ENCODE data around the gene PCBP2. TPM values are rescaled to one million over a fixed set of nuclear protein-coding genes. Genes with fewer than 3 reads are reported as not detected.

PCBP2 gene
- total RNA-seq, 8 experiments from 2014 or later: 188 to 782 (median 284) TPM

- 0 to 50% (median 24%) methylated on average over 1 to 8 of the region's 11 CpGs for WGBS, 10 experiments
- in situ Hi-C loops (cut with MboI; ENCODE audit: low pct_unique_long_range_greater_than_20kb in 2 of 9, low sequenced_read_pairs in 9 of 9, unreplicated experiment in 9 of 9): no loop called here
Observed at GRCh38 chr12:53493610-53494391, 41.9 kb downstream of the PCBP2 start.

GRCh38 chr12:53495903-53496751 lies 44.2 kb downstream of the PCBP2 start:
- Histone ChIP-seq H3K4me1 (replicated peaks in 1 of 2) (peaks cover 26 to 32% of the 10 kb centered on the region in 2 donors), H3K27ac (peak overlapping the region in 1 of 2 donors; percentile 49), H3K4me3 (no peak overlapping the region)
- 0 to 100% (median 33%) methylated on average over 1 to 4 of the region's 5 CpGs; no CpG with 5 or more reads in 3 of the 10 experiments for WGBS, 10 experiments
- peak in 6 of 8 experiments; percentile 5 to 25 (median 15) for ATAC-seq (replicated peaks in 6 of 8)
- in situ Hi-C loops (cut with MboI; ENCODE audit: low pct_unique_long_range_greater_than_20kb in 2 of 9, low sequenced_read_pairs in 9 of 9, unreplicated experiment in 9 of 9): no loop called here

More at GRCh38 chr12:53493610-53494391, 41.9 kb downstream of the PCBP2 start:
- ATAC-seq (replicated peaks in 6 of 8): peak in 2 of 8 experiments; percentile 2 to 4
- Histone ChIP-seq H3K4me3 (peak overlapping the region; percentile 34 to 50 (median 45)), H3K4me1 (replicated peaks in 1 of 2) (peaks cover 26 to 32% of the 10 kb centered on the region in 2 donors), H3K27ac (peak overlapping the region; percentile 79)

DNA sequence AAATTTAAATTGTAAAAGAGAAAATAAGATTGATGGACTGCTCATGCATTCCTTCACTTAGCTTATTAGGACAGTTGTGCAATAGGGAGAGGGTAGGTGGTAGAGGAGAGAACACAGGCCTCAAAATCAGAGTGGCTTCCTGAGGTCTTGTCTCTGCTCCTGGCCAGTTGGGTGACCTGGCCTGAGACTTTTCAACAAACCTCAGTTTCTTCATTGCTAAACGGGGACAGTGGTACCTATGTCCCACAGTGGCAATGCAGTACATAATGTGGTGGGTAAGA lies 44.8 kb downstream of the PCBP2 start:
- H3K4me1 ChIP-seq (replicated peaks in 1 of 2): peaks cover 27 to 34% of the 10 kb centered on the region in 2 donors
- WGBS, 10 experiments: 50 to 83% (median 80%) methylated on average over 1 of the region's 1 CpG; no CpG with 5 or more reads in 7 of the 10 experiments
- H3K27ac ChIP-seq: no peak overlapping the region
- no peak overlapping the region for H3K4me3 ChIP-seq
- no peak for ATAC-seq (replicated peaks in 6 of 8)
- in situ Hi-C loops (cut with MboI; ENCODE audit: low pct_unique_long_range_greater_than_20kb in 2 of 9, low sequenced_read_pairs in 9 of 9, unreplicated experiment in 9 of 9): no loop called here

- in situ Hi-C loops (cut with MboI; ENCODE audit: low pct_unique_long_range_greater_than_20kb in 2 of 9, low sequenced_read_pairs in 9 of 9, unreplicated experiment in 9 of 9): no loop called here
- Histone ChIP-seq H3K27ac (no peak overlapping the region), H3K4me3 (no peak overlapping the region), H3K4me1 (replicated peaks in 1 of 2) (peaks cover 29 to 36% of the 10 kb centered on the region in 2 donors)
- WGBS, 10 experiments: 60 to 100% methylated on average over 1 of the region's 3 CpGs; no CpG with 5 or more reads in 8 of the 10 experiments
- ATAC-seq (replicated peaks in 6 of 8): no peak
Observed at GRCh38 chr12:53497461-53497860, 45.6 kb downstream of the PCBP2 start.

- Histone ChIP-seq H3K27ac (peak overlapping the region; percentile 77 to 93), H3K4me1 (replicated peaks in 1 of 2) (peaks cover 29 to 36% of the 10 kb centered on the region in 2 donors), H3K4me3 (peak overlapping the region; percentile 56 to 80 (median 62))
- in situ Hi-C loops (cut with MboI; ENCODE audit: low pct_unique_long_range_greater_than_20kb in 2 of 9, low sequenced_read_pairs in 9 of 9, unreplicated experiment in 9 of 9): no loop called here
- no peak for ATAC-seq (replicated peaks in 6 of 8)
- WGBS, 10 experiments: 0 to 75% (median 40%) methylated on average over 1 to 2 of the region's 2 CpGs; no CpG with 5 or more reads in 7 of the 10 experiments
Observed at GRCh38 chr12:53498235-53498630, 46.3 kb downstream of the PCBP2 start.

GRCh38 chr12:53499266-53500141 lies 47.6 kb downstream of the PCBP2 start, which contains the start of gene MAP3K12:
MAP3K12 (minus strand) TSS chr12:53499458; CDS start chr12:53487391, 12,067 bp downstream.
- Histone ChIP-seq H3K4me3 (peak within 1 kb of the TSS; percentile 56 to 80 (median 62)), H3K27ac (peak within 1 kb of the TSS; percentile 77 to 93), H3K4me1 (replicated peaks in 1 of 2) (peaks cover 19 to 24% of the 10 kb centered on the region in 2 donors)
- in situ Hi-C loops (cut with MboI; ENCODE audit: low pct_unique_long_range_greater_than_20kb in 2 of 9, low sequenced_read_pairs in 9 of 9, unreplicated experiment in 9 of 9): loop anchor here in 2 of 9 experiments (25.0 kb wide), 1 partner anchor 162 kb away; the partner anchor contains the start of gene SP7 (in 2 of the 2)
- WGBS, 10 experiments: 0 to 14% (median 0%) methylated on average over 1 to 6 of the region's 51 CpGs
- ATAC-seq (replicated peaks in 6 of 8): peak; percentile 1 to 26 (median 15)

DNA sequence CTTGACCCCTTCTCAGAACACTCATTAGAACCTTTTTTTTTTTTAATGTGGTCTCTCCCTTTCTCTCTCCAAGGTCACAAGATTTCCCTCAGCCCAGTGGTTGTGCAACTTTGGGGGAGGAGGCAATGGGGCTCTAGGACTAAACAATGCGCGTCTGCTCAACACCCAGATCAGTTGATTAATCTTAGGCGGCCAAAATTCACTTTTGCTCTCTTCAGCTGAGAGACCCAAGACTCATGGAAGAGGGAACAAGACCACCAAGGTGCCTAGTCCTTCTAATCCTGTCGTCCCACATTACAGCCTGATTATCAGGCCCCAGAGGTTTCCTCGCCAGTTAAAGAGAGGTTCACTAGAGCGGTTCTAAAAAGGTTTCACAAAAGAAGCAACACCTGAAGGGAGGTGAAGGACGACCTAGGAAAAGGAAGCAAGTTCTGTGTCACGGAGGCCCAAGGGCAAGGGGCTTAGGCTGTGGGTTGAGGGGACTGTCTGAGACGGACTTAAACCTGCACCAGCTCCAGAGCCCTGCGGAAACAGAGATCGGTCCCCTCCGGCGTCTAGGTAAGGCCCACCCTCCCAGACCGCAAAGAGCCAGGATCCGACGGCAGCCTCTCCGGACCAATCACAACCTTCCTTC lies 48.4 kb downstream of the PCBP2 start:
- in situ Hi-C loops (cut with MboI; ENCODE audit: low pct_unique_long_range_greater_than_20kb in 2 of 9, low sequenced_read_pairs in 9 of 9, unreplicated experiment in 9 of 9): loop anchor here in 2 of 9 experiments (25.0 kb wide), 1 partner anchor 163 kb away; the partner anchor contains the start of gene SP7 (in 2 of the 2)
- peak overlapping the region; percentile 77 to 93 for H3K27ac ChIP-seq
- peaks cover 17 to 24% of the 10 kb centered on the region in 2 donors for H3K4me1 ChIP-seq (replicated peaks in 1 of 2)
- WGBS, 10 experiments: 0 to 16% (median 4%) methylated on average over 2 to 13 of the region's 17 CpGs; no CpG with 5 or more reads in 3 of the 10 experiments
- peak overlapping the region; percentile 56 to 80 (median 62) for H3K4me3 ChIP-seq
- peak in 2 of 8 experiments; percentile 7 to 9 for ATAC-seq (replicated peaks in 6 of 8)

- H3K27ac ChIP-seq: peak within 1 kb of the TSS; percentile 98 to 99
- peak; percentile 66 to 82 (median 79) for ATAC-seq (replicated peaks in 6 of 8)
- peaks cover 16 to 20% of the 10 kb centered on the region in 2 donors for H3K4me1 ChIP-seq (replicated peaks in 1 of 2)
- H3K4me3 ChIP-seq: peak within 1 kb of the TSS; percentile 56 to 80 (median 62)
- 0 to 3% (median 0%) methylated on average over 4 to 22 of the region's 74 CpGs; no CpG with 5 or more reads in 5 of the 10 experiments for WGBS, 10 experiments
- in situ Hi-C loops (cut with MboI; ENCODE audit: low pct_unique_long_range_greater_than_20kb in 2 of 9, low sequenced_read_pairs in 9 of 9, unreplicated experiment in 9 of 9): loop anchor here in 2 of 9 experiments (25.0 kb wide), 1 partner anchor 164 kb away; the partner anchor contains the start of gene SP7 (in 2 of the 2)
Observed at GRCh38 chr12:53500776-53501614, 49.1 kb downstream of the PCBP2 start, which contains the start of gene TARBP2. TARBP2 (plus strand) TSS chr12:53501283; CDS start chr12:53501409, 126 bp downstream.

DNA sequence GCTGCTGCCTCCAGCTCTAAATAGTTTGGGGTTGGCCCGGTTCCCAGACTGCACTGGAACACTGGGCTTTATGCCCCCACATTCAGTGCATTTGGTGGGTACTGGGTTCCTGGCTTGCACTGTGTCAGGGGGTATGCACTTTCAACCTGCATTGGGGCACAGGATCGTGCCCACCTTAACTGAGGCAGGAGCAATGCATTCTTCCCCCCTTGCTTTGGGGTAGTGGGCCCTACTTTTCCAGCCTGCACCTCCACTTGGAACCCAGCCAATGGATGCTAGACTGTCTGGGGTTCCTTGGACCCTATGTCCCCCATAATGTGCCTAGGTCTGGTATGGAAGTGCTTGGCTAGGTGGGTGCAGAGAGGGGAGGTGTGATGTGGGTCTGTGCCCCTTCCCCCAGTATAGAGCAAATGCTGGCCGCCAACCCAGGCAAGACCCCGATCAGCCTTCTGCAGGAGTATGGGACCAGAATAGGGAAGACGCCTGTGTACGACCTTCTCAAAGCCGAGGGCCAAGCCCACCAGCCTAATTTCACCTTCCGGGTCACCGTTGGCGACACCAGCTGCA lies 49.8 kb downstream of the PCBP2 start:
- peak overlapping the region; percentile 56 to 80 (median 60) for H3K4me3 ChIP-seq
- WGBS, 10 experiments: 0 to 100% (median 77%) methylated on average over 1 to 6 of the region's 10 CpGs; no CpG with 5 or more reads in 2 of the 10 experiments
- H3K27ac ChIP-seq: peak overlapping the region; percentile 98 to 99
- no peak for ATAC-seq (replicated peaks in 6 of 8)
- in situ Hi-C loops (cut with MboI; ENCODE audit: low pct_unique_long_range_greater_than_20kb in 2 of 9, low sequenced_read_pairs in 9 of 9, unreplicated experiment in 9 of 9): loop anchor here in 2 of 9 experiments (25.0 kb wide), 1 partner anchor 164 kb away; the partner anchor contains the start of gene SP7 (in 2 of the 2)
- peaks cover 12 to 13% of the 10 kb centered on the region in 2 donors for H3K4me1 ChIP-seq (replicated peaks in 1 of 2)

DNA sequence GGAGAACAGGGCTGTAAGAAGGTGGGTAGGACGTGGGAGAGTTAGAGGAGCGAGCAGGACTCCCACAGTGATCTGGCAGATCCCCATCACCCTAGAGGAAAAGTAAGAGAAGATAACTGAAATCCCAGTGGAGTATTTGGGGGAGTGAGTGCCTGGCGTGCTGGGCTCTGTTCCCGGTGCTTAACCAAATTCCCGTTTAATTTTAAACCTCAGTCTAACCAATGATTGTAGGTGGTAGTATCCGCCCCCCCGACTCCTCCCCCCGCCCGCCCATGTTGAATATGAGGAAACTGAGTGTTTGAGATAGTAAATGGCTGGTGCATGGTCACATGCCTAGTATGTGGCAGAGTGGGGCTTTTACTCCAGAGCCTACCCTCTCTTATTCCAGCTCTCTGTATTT lies 50.4 kb downstream of the PCBP2 start:
- ATAC-seq (replicated peaks in 6 of 8): no peak
- no peak overlapping the region for H3K27ac ChIP-seq
- 67 to 90% (median 81%) methylated on average over 1 to 6 of the region's 9 CpGs; no CpG with 5 or more reads in 4 of the 10 experiments for WGBS, 10 experiments
- H3K4me1 ChIP-seq (replicated peaks in 1 of 2): peaks cover 12% of the 10 kb centered on the region in 2 donors
- in situ Hi-C loops (cut with MboI; ENCODE audit: low pct_unique_long_range_greater_than_20kb in 2 of 9, low sequenced_read_pairs in 9 of 9, unreplicated experiment in 9 of 9): loop anchor here in 2 of 9 experiments (25.0 kb wide), 1 partner anchor 165 kb away; the partner anchor contains the start of gene SP7 (in 2 of the 2)
- H3K4me3 ChIP-seq: no peak overlapping the region
